Caki2 (cell line): ENCODE measurements around the gene SLC22A15. TPM values are rescaled to one million over a fixed set of nuclear protein-coding genes. Genes with fewer than 3 reads are reported as not detected.
"Not testable (repeated sequence)": the region's sequence is repeated elsewhere in the genome, so short reads cannot be mapped to it uniquely, and the experiment has no call there.

Source experiments
- DNase-seq: peaks from one replicate; pipeline ENCODE4 v3.0.0-alpha.2; 2015; ENCODE audit warnings: low read depth
- in situ Hi-C: cut with HindIII; loops from 2 replicates; pipeline ENCODE4 v1.10.0; 2016; ENCODE audit warnings: low sequenced_read_pairs, low pct_unique_long_range_greater_than_20kb, mixed read lengths
- total RNA-seq: library from RNA; depleted of rRNA; stranded (reverse); fragments of >200 nt; shearing (Covaris generic); gene quantifications from 2 replicates; pipeline ENCODE4 v1.2.3, GENCODE V29; 2014; ENCODE audit warnings: low replicate concordance; rRNA removed

The SLC22A15 gene
- total RNA-seq: 1.5 and 4.2 TPM in 2 replicates

DNA sequence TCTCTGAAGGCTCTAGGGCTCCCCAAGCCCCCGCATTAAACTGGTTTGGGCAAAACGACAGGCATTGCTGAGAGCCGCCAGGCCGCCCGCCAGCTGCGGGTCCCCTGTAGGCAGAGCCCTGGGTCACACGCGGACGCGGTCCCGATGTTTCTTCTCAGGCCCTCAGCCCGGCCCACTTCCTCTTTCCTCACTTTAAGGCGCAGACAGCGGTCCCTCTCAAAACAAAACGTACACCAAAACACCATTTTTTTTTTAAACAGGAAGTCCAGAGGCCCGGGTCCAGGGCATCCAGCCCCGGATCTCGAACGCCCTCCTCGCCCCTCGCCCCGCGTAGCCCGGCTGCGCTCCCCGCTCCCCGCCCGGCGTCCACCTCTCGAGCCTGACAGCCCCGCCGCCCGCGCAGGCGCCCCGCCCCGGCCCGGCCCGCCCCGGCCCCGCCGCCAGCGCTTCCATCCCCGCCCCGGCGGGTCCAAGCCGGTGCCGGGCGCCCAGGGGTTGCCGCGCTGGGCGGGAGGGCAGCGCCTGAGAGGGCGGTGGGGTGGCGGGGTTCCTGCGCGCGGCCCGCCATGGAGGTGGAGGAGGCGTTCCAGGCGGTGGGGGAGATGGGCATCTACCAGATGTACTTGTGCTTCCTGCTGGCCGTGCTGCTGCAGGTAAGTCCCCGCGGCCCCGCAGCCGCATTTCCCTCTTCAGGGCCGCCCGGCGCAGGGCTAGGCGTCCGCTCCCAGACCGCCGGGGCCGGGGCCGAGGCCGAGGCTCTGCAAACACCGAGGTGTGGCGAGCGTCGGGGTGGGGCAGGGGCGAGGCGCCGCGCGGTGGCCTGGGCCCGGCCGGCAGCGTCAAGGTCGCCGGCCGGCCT, at the start of gene SLC22A15:
SLC22A15 (plus strand) TSS at position 452 of the 859 bp plus-strand sequence; CDS start at position 567, 115 bp downstream.
- DNase-seq: peak; percentile 65
- in situ Hi-C loops: no loop called here

DNA sequence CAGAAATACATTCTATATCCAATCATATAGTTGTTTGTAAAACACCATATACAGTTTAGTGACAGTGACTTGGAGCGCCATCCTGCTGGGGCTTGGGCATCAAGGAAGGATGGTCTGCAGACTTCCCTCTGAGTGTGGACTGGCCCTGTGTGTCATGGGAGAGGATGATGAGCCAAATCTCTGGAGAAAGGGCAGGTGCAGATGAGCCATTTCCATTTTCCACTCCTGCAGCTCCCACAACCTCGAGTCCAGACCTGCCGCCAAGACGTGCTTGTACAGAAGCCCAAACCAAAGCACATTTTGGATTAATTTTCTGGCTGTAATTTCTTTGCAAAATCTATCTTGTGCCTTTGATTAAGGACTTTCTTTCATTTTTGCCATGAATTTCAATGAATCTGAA, 48.3 kb upstream of the SLC22A15 start:
- DNase-seq: no peak
- in situ Hi-C loops: no loop called here

DNA sequence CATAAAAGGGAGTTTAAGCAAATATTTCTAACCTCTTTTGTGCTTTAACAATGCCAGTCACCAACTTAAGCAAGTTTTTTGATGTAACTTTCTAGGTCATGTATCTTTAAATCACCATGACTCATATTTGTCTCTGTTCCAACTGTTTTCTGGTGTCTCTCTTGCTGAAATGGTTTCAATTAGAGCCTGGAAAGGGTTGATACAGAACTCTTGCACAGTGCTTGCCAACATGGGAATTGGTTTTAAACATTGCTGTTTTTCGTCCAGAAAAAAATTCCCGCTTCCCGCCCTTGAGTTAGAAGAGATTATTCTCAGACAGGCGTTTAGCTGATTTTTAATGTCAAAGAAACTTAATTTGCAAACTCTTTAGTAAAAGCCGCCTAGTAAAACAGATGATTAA, 46.4 kb upstream of the SLC22A15 start:
- no peak for DNase-seq
- in situ Hi-C loops: no loop called here

DNA sequence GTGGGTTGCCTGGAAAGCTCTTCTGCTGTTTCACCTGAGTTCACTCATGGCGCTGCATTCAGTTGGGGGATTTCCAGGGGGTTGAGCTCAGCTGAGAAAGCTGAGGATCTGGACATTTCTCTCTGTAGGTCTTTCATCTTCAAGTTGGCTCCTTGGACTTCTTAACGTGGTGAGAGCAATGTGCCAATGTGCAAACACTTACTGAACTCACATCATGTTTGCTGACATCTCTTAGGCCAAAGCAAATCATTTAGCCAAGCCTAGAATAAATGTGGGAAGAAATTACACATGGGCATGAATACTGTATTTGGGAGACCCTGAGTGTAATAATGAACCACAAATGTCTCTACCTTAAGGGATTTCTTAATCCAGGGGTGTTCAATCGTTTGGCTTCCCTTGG, 42.7 kb upstream of the SLC22A15 start:
- in situ Hi-C loops: no loop called here
- no peak for DNase-seq

DNA sequence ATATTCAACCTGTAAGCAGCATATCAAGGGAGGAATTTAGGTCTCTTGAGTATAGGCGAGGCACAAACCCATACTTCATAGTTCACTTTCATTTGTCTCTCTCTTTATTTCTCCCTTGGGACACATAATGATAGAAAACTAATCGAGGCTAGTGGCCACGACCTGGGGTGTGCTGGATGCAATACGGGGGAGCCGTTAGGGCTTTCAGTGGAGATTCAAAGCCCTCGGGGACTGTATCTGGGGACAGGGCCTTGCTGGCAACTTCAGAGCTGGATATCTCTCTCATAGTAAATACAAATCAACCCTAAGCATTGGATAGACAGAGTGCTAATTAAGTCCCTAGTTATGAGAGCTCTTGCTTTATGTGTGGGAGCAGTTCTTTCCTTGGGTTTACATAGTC, 36.9 kb upstream of the SLC22A15 start:
- in situ Hi-C loops: no loop called here
- DNase-seq: no peak

DNA sequence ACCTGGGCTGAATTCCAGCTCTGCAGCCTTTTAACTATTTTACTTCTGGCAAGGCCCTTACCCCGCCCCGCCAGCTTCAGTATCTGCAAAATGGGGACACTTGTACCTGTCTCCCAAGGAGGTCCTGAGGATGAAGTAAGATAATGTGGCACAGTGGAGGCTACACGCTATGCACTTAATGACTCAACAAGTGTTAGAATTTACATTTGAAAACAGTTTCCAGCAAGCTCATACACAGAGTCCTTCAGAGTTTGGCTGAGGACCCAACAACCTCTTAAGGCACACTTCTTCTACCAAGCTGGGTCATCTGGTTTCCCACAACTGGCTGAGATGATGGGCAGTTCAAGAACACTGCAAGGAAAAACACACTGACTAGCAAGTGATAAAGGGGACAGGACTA, 30.2 kb upstream of the SLC22A15 start:
- DNase-seq: no peak
- in situ Hi-C loops: no loop called here

DNA sequence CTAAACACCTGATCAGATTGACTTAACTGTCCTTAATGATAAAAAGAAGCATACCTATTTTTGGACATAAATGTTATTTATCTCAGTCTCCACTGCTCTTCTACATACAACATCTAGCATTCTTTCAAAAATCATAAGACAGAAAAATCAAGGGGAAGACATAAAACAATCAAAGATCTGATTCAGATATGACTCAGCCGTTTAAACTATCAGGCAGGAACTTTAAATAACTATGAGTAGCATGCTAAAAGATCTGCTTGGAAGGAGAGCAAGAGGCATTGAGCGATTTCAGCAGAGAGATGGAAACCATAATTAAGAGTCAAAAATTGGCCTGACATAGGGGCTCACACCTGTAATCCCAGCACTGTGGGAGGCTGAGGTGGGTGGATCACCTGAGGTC, 27.2 kb upstream of the SLC22A15 start:
- in situ Hi-C loops: no loop called here
- no peak for DNase-seq

DNA sequence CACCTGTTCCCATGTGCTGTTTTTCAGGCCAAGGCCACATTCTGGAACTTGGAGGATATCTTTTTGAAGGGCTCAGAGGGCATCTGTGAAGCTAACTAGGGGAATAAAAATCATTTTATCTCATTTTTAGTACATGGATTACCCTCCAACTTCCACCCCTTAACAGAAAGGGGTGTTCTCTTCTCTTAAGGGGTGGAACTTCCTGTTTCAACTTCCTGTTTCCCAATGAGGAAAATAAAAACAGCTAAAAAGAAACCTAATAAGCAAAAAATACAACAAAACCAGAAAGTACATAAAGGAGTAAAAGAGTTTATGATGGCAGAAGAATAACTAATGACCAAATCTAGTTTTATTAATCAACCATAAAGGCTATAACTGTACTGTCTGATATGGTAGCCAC, 24.8 kb upstream of the SLC22A15 start:
- DNase-seq: no peak
- in situ Hi-C loops: no loop called here

DNA sequence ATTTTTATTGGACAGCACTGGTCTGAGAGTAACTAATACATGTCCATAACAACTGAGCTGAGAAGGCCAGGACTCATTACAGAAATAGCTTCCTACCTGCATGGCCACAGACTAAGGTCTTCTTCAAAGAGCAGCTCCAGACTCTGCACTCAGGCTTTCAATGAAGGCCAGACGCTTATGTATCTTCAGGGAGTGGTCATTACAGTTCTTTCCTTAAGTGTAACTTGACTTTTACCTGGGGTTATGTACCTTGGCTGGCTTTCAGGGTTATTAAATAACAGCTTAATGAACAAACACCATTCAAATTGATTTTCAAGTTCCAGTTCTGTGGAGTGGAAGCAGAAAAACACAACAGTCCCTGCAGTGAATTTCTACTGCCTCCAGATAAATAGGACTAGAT, 23.8 kb upstream of the SLC22A15 start:
- DNase-seq: no peak
- in situ Hi-C loops: no loop called here

DNA sequence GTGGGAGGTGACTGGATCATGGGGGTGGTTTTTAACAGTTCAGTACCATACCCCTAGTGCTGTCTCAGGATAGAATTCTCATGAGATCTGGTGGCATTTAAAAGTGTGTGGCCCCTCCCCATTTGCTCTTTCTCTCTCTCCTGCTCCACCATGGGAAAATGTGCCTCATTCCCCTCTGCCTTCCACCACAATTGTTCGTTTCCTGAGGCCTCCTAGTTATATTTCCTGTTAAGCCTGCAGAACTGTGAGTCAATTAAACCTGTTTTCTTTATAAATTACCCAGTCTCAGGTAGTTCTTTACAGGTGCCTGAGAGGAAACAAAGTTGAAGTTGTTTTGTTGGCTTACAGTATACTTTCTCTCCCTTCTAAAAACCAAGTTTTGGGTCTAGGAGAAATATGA, 23.1 kb upstream of the SLC22A15 start:
- DNase-seq: no peak
- in situ Hi-C loops: no loop called here

DNA sequence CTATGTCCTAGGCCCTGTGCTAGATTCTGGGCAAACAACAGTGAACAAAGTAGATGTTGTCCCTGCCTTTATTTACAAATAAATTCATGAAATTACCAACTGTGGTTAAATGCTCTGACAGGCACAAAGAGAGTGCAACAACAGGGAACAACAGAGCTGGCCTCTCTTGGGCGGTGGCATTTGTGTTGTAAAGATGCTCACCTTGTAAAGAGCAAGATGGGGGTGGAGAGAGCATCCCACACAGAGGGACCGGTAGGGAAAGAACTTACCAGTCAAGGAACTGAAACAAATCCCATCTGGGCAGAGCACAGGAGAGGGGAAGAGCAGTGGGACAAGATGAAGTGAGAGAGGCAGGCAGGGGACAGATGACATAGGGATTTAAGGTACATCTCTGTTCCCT, 21.6 kb upstream of the SLC22A15 start:
- in situ Hi-C loops: no loop called here
- no peak for DNase-seq

DNA sequence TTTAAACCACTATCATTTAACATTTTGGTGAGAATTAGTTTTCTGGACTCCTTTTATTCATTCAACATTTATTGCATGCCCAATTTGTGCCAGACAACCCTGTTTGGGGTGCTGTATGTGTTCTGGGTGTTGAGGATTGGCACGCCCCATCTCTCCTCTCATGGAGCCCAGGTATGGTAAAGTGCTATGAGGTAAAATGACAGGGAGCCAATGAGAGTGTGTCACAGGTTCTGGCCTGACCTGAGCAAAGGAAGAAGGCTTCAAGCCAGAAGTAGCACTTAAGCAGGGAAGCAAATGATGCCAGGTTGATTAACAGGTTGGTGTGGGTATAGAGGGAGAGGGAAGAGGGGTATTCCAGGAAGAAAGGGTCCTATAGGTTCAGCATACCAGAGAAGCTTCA, 21.1 kb upstream of the SLC22A15 start:
- in situ Hi-C loops: no loop called here

DNA sequence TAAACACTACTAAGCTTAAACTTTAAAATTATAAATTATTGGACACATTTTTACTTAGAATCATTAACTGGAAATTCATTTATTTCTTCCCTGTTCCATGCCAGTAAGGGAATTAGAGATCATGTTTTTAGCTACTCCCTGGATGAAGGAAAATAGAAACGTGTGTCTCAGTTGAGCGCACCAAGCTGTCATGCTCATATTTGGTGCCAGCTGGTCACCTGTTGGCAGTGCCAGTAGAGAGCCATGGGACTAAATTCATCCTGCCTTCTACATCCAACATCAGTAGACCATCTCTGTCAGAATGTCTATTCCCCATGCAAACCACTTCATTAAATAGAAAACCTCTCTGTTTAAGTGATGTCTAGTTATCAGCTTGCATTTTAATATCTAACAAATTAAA, 17.4 kb upstream of the SLC22A15 start:
- in situ Hi-C loops: no loop called here
- DNase-seq: no peak

More for the DNA sequence above, 21.1 kb upstream of the SLC22A15 start:
- DNase-seq: no peak

DNA sequence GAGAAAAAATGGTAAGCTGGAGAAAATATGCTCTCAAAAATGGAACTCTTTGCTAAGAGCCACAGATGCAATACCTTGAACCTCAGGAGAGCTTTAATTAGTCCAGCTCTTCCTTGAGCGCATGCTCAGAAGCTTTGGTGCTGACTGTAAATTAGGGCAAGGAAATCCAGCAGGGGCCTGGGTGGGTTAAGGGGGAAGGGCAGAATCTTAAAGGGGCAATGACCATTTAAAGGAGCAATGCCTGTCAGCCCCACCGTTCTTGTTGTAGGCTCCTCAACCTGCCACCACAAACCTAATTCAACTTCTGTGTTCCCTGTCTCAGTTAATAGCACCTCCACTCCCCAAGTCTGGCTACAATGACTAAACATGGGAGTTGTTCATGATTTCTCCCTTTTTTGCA, 6.8 kb upstream of the SLC22A15 start:
- in situ Hi-C loops: no loop called here
- DNase-seq: no peak

DNA sequence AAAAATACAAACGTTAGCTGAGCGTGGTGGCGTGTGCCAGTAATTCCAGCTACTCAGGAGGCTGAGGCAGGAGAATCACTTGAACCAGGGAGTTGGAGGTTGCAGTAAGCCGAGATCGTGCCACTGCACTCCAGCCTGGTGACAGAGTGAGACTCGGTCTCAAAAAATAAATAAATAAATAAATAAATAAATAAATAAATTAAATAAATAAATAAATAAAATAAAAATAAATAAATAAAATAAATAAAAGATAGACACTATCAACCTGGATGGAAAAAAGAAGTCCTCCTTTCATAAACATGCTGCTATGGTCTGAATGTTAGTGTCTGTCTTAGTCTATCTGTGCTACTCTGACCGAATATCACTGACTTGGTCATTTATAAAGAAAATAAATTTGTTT, 4.5 kb upstream of the SLC22A15 start:
- DNase-seq, in situ Hi-C loops: not testable (repeated sequence)

DNA sequence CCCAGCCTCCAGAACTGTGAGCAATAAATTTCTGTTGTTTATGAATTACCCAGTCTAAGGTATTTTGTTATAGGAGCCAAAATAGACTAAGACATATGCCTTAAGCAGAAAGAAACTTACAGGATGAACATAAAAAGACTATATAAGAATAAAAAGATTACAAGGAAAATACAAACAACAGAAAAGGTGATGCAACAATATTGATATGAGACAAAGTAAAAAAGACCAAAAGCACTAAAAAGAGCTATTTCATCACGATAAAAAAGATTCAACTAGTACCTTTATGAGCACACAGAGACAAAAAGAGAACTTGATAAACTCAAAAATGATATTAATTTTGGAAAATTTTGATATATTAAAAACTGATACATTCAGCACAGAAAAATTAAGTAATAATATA, 3.2 kb upstream of the SLC22A15 start:
- in situ Hi-C loops: no loop called here
- no peak for DNase-seq

DNA sequence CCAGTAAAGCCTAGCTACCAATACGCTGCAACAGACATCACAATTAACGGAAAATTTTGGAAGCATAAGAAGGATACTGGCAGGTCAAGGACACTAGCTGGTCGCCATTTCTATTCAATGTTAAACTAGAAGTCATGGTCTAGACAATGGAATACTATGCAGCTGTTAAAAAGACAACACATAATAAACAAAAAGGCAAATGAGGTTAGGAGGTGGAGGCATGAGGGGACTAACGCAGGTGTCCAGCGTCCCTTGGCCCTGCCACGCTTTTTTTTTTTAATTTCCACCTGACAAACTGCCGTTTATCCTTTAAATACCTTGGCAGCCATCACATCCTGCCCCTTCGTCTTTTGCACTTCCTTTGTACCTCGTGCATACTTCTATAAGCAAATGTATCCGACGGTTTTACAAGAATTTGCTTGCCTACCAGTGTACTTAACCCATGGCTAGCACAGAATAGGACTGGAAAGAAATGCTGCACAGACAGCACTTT, 698 bp upstream of the SLC22A15 start:
- in situ Hi-C loops: no loop called here
- no peak for DNase-seq

DNA sequence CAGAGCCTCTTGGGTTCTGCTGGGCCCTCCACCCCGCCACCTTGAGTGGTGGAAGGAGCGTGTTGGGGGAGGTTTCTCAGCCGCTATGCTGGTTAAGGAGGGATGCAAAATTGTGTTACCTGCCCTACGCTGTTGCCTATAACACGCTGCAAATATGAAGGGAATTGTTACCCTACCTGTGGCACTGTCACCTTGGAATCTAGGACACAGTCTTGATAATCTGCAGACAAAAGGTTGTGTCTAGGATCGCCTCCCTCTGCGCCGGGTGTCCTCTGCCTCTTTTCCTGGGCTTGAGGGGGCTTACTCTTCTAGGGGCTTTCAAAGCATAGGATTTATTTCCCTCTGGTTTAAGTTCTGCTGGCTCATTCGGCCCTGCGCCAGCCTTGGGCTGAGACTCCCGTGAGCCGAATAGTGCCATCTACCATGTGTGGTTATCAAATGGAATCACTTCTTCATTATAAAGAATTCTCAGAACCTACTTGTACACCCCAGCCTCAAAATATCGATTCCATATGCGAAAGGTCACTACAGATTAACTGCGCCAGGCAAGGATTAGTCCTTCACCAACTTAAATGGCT, 697 bp downstream of the SLC22A15 start:
- peak; percentile 55 for DNase-seq
- in situ Hi-C loops: no loop called here

DNA sequence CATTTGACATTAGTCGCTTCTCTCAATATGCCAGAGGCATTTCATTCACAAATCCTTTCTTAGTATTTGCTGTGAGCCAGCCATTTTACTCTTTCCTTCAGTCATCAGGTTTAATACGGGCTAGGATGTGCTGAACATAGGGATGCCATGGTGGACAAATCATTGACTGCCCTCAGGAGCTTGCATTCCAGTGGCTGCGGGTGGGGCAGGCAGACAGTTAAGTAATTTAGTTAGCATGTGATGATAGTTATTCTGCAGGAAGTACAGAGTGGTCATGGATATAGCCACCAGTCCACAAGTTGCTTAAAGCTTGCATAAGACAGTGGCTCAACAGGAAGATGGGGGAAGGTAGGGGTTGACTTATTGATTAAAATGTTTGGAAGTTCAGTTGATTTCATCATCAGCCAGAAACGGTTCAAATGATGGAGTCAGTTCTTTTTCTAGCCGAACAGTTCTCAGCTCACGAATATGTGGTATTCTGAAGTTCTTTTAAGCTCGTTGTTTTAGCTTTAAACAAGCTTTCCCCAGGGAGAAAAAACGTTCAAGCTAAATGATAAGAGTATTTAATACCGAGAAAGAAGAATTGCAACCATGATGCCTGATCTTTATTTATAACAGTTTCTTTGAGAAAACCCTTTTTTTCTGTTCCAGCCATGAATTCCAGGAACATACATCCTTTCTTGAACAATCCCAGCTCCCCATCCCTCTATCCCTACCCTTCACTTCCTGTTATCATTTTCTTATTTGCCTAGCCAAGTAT, 1.4 kb downstream of the SLC22A15 start:
- in situ Hi-C loops: no loop called here
- DNase-seq: peak; percentile 61
